ENCODE data around the gene MLPH. TPM values are rescaled to one million over a fixed set of nuclear protein-coding genes. Genes with fewer than 3 reads are reported as not detected.
"Not testable (repeated sequence)": the region's sequence is repeated elsewhere in the genome, so short reads cannot be mapped to it uniquely, and the experiment has no call there.

MLPH gene
- total RNA-seq, 1 experiment from 2014 or later = 53.1 TPM

DNA sequence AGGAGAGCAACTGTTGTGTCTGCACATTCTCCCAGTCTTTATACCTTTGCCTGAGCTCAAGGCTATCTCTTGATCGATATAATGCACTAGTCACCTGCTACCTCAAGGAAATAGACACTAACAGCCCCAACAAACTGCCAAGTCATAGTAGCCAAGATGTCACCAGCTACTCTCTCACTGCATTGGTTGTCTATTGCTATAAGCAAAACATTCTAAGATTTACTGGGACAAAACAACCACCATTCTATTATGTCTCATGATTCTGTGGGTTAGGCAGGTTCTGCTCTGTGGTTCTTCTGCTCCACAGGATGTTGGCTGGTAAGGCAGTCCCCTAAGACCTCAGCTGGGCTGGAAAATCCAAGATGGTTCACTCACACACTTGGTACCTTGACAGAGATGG lies 28.5 kb upstream of the MLPH start:
- no peak for DNase-seq (ENCODE audit: low read depth)

DNA sequence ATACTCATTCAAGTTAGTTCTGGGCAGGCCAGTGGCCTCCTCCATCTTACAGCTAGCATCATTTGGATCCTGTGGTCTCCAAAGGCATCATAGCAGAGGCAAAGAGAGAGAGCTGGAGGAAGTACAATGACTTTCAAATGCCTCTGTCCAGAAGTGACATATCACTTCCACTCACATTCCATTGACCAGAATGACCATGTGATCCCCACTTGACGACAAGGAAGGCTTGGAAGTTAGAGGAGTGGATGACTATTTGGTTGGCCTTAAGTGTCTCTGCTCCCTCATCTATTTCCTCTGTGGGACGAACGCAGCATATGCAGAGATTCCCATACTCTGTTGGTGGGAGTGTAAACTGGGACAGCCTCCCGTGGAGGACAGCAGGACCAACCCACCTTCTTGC lies 27.8 kb upstream of the MLPH start:
- no peak for DNase-seq (ENCODE audit: low read depth)

DNA sequence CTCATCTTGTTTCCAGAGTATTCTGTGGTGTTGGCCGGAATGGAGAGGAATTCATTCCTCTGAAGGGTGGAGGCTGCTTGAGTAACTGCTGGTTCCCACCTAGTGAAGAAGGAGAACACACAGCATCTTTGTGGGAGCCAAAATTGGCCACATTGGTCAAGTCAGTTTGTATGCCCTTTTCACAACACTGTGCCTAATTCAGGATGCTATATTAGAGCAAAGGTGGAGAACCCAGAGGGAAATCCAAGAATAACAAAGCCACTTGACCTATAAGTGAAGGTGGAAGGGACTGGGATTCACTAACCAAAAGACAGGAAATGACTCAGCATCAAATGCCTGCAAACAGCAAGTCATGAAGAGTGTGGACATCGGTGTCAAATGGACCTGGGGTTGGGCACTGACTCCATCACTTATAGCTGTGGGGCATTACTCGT lies 27.3 kb upstream of the MLPH start:
- DNase-seq (ENCODE audit: low read depth) = peak; percentile 80

DNA sequence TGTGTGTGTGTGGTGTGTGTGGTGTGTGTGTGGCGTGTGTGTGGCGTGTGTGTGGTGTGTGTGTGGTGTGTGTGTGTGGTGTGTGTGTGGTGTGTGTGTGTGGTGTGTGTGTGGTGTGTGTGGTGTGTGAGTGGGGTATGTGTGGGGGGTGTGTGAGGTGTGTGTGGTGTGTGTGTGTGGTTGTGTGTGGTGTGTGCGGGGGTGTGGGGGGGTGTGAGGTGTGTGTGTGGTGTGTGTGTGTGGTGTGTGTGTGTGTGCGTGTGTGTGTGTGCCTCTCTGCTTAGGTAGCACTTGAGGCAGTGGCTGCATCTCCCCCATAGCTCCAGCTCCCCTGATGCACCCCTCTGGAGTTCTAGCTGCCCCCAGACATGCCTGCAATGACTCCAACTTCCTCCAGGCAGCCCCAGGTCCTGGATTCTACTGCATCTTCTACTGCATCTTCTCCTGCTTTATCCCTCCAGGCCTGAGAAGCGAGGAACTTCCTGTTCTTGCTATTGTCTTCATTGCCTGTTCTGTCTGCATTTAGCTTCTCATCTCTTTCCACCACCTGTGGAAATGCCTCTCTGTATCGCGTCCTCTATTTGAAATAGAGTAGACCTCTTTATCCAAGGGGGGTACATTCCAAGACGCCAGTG lies 22.2 kb upstream of the MLPH start:
- DNase-seq (ENCODE audit: low read depth) = no peak

GRCh38 chr2:237465515-237466148 lies 21.4 kb upstream of the MLPH start:
- DNase-seq (ENCODE audit: low read depth) = peak; percentile 94

- DNase-seq (ENCODE audit: low read depth) = no peak
Observed at GRCh38 chr2:237466211-237466610, 20.8 kb upstream of the MLPH start.

DNA sequence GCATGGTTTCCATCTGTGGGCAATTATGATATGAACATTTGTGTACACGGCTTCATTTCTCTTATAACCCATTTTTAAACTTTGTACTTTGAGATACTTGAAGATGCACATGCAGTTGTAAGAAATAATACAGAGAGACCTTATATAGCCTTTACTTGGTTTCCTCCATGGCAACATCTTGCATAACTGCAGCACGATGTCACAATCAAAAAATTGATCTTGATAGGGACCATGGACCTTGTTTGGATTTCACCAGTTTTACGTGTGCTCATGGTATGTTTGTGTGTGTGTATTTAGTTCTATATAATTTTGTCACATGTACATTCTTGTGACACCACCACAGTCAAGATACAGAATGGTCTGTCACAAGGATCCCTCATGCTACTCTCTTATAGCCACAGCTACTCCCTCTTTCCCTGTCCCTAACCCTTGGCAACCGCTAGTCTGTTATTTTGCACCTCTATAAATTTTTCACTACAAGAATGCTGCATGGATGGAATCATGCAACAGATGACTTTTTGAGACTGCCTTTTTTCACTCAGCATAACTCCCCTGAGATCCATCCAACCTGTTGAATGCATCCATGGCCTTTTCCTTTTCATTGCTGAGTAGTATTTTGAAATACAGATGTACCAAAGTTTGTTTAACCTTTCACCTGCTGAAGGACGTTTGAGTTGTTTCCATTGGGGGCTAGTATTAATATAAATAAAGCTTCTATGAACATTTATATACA lies 19.4 kb upstream of the MLPH start:
- DNase-seq (ENCODE audit: low read depth) = no peak

- not testable (repeated sequence) for DNase-seq (ENCODE audit: low read depth)
Observed at GRCh38 chr2:237469410-237469809, 17.6 kb upstream of the MLPH start.

DNA sequence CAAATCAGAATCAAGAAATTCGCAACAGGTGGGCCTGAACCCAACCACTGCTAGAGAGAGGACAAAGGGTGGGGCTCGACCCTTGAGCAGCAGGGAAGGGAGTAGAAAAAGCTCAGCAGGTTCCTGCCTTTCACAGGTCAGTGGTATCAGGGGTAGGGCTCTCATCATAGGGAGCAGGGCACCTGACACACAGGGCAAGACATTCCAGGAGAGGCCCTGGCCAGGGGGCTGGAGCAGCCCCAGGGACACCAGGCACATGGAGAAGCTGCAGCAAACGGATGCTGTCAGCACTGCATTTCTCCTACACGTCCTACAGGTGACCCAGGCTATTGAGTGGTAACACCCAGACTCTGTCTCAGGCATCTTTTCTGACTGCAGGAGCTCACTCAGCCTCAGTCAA lies 17.2 kb upstream of the MLPH start:
- no peak for DNase-seq (ENCODE audit: low read depth)

DNA sequence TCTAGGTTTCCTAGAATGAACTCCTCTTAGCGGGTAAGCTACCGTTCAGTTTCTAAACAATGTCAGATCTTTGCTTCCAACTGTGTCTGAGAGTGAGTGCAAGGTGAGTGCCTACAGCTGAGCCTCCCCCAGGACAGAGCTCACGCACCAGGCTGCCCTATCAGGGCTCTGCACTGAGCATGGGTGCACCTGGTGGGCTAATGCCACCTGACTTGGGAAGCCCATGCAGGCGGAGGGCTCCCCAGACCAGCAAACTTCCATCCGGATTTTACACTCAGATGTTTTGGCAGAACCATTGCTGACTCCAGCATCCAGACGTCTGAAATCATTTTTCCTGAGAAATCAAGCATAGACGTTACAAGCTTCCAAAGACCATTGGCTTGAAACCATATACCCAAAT lies 16.1 kb upstream of the MLPH start:
- no peak for DNase-seq (ENCODE audit: low read depth)

DNA sequence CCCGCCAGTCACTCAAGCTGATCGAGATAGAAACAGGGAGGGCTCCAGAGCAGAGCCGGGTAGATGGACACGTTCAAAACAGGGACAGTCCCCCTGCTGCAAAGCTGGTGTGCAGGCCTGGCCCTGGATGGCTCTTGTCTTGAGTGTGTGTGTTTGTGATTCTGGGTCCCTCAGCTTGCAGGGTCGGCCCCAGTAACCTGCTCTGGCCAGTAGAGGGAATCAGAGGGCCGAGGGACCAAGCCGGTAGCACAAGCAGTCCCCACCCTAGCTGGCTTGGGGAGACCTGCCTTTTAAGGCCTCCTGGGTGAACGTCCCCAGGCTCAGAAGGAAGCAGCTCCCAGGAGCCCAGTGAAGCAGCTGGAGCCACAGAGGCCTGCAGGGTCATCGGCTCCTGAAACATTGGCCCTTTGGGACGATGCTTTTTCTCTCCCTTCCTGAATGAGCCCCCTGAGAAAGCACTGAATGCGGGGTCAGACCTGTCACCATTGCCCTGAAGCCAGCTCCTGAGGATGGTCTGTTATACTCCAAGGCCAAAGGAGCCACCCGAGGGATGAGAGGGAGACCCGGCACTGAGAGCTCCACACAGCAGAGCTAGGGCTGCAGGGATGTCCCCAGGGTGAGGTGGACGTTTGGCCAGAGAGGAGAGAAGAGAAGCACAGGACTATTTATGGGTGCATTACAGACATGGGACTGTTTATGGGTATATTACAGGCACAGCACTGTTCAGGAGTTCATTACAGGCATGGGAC lies 15.4 kb upstream of the MLPH start:
- DNase-seq (ENCODE audit: low read depth) = peak; percentile 59

GRCh38 chr2:237472187-237472712 lies 14.8 kb upstream of the MLPH start:
- no peak for DNase-seq (ENCODE audit: low read depth)

DNA sequence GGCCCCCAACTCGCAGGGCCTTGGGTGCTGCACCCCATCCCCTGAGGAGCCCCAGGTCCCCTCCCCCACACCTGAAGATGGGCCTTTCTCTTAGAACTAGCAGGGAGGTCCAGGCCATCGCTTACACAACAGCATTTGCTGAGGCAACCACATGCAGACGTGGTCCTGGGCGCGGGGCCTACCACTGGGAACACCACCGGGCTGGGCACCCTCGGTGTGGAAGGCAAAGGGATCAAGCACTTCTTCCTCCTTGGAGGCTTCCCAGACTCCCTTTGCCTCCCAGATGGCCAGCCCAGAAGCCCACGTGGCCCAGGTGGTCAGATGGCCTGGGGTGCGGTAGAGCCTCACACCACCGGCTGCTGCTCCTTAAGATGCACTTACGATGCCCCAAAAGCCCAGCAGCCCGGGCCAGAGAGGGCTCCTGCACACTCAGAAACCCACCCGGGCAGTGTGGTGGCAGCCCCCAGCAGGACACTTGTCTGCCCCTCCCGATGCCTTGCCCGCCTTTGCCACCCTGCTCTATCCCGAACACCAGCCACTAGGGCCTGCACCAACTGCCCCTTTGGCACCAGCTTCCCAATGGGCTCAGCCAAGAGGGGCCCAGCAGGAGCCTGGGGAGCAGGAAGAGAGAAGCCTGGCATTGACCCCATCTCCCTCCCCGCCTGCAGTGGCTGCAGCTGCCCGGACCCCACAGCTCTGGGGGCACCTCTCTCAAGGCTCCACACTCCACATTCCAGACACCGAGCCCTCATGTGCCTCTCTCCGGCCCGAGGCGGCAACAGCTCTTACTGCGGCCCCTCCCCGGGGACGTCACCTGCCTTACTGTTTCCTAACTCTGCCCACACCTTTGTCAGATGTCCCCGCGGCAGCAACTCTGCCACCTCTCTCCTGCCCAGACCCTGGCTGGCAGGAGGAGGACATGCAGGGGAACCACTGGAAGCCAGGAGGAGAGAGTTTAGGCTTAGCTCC lies 13.9 kb upstream of the MLPH start:
- DNase-seq (ENCODE audit: low read depth) = no peak

GRCh38 chr2:237473878-237474441 lies 13.1 kb upstream of the MLPH start:
- DNase-seq (ENCODE audit: low read depth) = peak; percentile 97

GRCh38 chr2:237474442-237474911 lies 12.6 kb upstream of the MLPH start:
- peak; percentile 75 for DNase-seq (ENCODE audit: low read depth)

GRCh38 chr2:237474931-237475703 lies 11.9 kb upstream of the MLPH start:
- DNase-seq (ENCODE audit: low read depth) = peak; percentile 88

DNA sequence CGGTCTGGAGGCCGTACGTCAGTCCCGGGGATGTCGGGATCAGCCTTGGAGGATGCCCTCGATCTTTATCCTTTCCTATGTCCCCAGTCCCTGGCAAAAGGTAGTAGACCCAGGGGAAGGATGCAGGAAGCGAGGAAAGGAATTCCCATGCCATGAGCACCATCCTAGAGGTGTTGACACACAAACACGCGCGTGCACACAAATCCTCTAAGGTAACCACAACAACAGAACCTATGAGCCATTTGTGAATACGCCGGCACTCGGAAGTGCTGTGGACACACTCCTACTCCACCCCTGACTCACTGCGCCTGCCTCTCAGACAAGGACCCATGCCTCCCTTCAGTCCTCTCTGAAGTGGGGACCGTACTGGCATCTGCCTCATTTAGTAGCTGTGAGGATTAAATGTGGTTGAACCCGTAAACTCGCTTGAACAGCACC lies 11.3 kb upstream of the MLPH start:
- peak; percentile 86 for DNase-seq (ENCODE audit: low read depth)

DNA sequence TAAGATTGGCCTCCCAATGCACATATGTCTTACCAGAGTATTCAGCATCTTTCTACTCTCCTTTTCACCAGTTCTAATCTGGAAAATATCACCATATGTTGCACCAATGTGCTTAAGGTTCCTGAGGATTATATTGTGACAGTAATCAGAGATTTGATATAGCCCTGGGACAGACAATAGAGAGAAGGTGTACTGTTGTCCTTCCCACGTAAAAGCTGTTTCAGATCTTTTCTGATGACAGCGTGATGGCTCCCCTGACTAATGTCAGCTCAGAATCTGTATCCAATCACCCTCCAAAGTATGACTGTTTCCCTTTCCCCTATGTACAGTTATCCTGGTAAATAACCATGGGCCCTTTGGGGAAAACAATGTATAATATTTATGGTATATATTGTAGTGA lies 9.0 kb upstream of the MLPH start:
- DNase-seq (ENCODE audit: low read depth) = no peak

DNA sequence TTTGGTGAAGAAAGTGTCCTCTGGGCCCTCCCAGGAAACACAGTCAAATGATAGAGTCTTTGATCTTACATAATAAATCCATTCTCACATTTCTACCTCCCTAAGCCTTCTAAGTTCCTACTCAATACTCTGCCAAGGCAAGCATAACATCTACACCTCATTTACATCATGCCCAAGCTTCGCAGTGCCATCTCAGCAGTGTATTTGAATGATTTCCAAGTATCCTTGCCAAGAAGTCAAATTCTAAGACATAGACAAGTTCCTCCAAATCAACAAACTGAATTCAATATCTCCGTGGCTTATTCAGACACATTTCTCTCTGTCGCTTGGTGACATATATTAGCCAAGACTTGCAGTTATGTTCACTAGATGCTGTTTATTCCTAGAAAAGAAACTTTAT lies 8.1 kb upstream of the MLPH start:
- DNase-seq (ENCODE audit: low read depth) = no peak

GRCh38 chr2:237479747-237480146 lies 7.3 kb upstream of the MLPH start:
- no peak for DNase-seq (ENCODE audit: low read depth)

Data from Daoy (cell line).